Mesodermal cell (in vitro differentiated cells): ENCODE data around the gene SNRNP35.
"Not testable (repeated sequence)": the region's sequence is repeated elsewhere in the genome, so short reads cannot be mapped to it uniquely, and the experiment has no call there.

Experiments used
- H3K27ac ChIP-seq: 2 replicates; pipeline ENCODE4 v1.7.0; 2013; ENCODE audit warnings: mild to moderate bottlenecking, low read depth, low read length, moderate library complexity; ENCODE audit not compliant: severe bottlenecking
- H3K36me3 ChIP-seq: 2 replicates; pipeline ENCODE4 v1.7.1; 2013; ENCODE audit warnings: mild to moderate bottlenecking, low read length, moderate library complexity; ENCODE audit not compliant: control insufficient read depth, insufficient read depth
- H3K4me1 ChIP-seq: one replicate; pipeline ENCODE4 v1.7.1; 2013; ENCODE audit warnings: mild to moderate bottlenecking, low read length; ENCODE audit not compliant: insufficient read depth, control insufficient read depth, poor library complexity, severe bottlenecking
- H3K4me3 ChIP-seq: 2 replicates; pipeline ENCODE4 v1.7.0; 2013; ENCODE audit warnings: low read length, control low read depth, mild to moderate bottlenecking; ENCODE audit not compliant: insufficient read depth, poor library complexity, severe bottlenecking; ENCODE audit errors: extremely low read depth
- H3K9me3 ChIP-seq: 2 replicates; pipeline ENCODE4 v1.7.1; 2013; ENCODE audit warnings: mild to moderate bottlenecking, low read length, moderate library complexity; ENCODE audit not compliant: control insufficient read depth
- WGBS, 2 experiments: methylation state at CpG; one replicate each; pipeline ENCODE4 v1.1.5; 2013; ENCODE audit warnings: missing lambda C conversion rate in 2 of 2; ENCODE audit not compliant: insufficient coverage in 2 of 2; 5-methylcytosine and 5-hydroxymethylcytosine counted together

SNRNP35 gene

DNA sequence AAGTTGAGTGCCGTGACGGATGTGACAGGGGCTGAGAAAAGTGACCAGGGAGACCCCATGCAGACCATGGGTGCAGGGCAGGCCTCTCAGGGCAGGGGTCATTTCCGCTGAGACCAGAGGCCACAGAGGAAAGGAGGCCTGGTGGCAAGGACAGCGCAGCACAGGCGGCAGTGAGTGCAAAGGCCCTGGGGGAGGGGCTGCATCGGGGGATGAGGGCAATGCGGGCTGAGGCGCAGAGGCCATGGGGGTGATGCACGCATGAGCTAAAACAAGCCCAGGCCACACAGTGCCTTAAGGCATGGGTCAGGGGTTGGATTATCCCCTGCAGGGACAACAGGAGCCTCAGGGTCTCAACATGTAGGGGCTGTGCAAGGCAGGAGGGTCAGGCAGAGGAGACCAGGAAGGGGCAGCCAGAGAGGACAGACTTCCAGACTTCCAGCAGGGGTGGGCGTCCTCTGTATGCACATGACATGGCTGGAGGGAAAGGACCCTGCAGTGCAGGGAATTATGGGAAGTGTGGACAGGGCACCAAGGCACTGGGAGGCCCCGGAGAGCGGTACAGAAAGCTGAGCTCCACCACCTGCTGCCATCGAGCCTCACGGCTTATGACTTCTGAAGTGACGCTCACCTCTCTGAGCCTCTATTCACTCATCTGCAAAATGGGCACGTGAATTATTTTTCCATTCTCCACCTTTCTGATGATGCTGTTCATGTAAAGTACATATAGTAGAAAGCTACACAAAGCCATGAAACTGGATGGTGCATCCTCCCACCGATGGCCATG, 48.3 kb downstream of the SNRNP35 start:
- WGBS, 2 experiments, result 96% methylated on average over 14 to 16 of the region's 17 CpGs
- Histone ChIP-seq H3K27ac (no peak overlapping the region), H3K4me1 (no peaks in the 10 kb centered on the region), H3K36me3 (peaks cover 16% of the 10 kb centered on the region), H3K4me3 (no peak overlapping the region), H3K9me3 (no peaks in the 10 kb centered on the region)

GRCh38 chr12:123506843-123507236, 48.9 kb downstream of the SNRNP35 start:
- 93 to 94% methylated on average over 4 to 5 of the region's 6 CpGs for WGBS, 2 experiments
- H3K36me3 ChIP-seq, result peaks cover 21% of the 10 kb centered on the region
- no peaks in the 10 kb centered on the region for H3K4me1 ChIP-seq
- H3K9me3 ChIP-seq, result no peaks in the 10 kb centered on the region
- H3K27ac ChIP-seq, result no peak overlapping the region
- no peak overlapping the region for H3K4me3 ChIP-seq

DNA sequence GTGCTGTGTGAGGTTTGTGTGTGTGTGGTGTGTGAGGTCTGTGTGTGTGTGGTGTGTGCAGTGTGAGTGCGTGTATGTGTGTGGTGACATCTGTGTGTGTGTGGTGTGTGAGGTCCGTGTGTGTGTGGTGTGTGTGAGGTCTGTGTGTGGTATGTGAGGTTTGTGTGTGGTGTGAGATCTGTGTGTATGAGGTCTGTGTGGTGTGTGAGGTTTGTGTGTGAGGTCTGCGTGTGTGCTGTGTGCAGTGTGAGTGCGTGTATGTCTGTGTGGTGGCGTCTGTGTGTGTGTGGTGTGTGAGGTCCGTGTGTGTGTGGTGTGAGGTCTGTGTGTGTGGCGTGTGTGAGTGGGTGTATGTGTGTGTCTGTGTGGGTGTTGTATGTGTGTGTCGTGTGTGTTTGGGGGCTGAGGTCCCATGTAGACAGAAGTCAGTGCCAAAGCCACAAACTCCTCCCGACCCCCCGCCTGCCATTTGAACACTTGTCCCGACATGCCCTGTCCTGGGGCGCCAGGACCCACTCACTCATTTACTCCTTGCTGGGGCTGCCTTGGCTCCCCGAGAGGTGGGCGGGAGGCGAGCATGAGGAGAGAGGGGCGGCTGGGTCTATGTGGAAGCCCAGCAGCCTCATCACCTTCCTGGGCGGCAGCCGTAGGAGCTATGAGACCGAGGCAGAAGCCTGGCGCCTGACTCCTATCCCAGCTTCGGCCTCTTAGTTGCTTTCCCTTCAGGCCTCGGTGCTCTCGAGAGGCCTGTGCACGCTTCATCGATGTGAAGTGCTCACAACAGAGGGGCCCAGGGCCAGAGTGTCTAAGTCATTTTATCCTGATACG, 55.1 kb downstream of the SNRNP35 start:
- WGBS, 2 experiments, result 90 to 94% methylated on average over 26 of the region's 26 CpGs
- Histone ChIP-seq H3K36me3 (peaks cover 52% of the 10 kb centered on the region), H3K4me3 (no peak overlapping the region), H3K9me3 (no peaks in the 10 kb centered on the region), H3K4me1 (peaks cover 3% of the 10 kb centered on the region), H3K27ac (peak overlapping the region; percentile 72)

DNA sequence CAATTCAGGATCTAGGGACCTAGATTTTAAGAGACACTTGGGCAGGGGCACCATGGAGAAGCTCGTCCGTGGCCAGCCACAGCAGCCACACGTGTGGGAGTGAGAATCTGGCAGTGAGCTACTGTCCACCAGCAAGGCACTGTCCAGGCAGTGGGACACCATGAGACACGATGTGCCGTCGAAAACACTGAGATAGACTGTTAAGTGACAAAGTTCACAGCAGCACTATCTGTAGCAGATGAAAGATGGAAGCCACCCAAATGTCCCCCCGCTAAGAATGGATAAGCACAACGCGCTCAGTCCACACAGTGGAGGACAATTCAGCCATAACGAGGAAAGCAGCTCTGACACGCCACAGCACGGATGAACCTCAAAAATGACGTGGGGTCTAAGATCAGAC, 55.9 kb downstream of the SNRNP35 start:
- Histone ChIP-seq H3K27ac (peak overlapping the region; percentile 72), H3K36me3 (peaks cover 55% of the 10 kb centered on the region), H3K4me3 (no peak overlapping the region), H3K4me1 (peaks cover 6% of the 10 kb centered on the region), H3K9me3 (no peaks in the 10 kb centered on the region)
- WGBS, 2 experiments, result 96% methylated on average over 13 of the region's 13 CpGs

GRCh38 chr12:123514582-123515221, 56.8 kb downstream of the SNRNP35 start:
- H3K27ac ChIP-seq, H3K9me3 ChIP-seq, H3K4me3 ChIP-seq: not testable (repeated sequence)
- WGBS, 2 experiments, result no CpG with 5 or more reads among the region's 1 CpG
- Histone ChIP-seq H3K36me3 (peaks cover 60% of the 10 kb centered on the region), H3K4me1 (peaks cover 15% of the 10 kb centered on the region)

DNA sequence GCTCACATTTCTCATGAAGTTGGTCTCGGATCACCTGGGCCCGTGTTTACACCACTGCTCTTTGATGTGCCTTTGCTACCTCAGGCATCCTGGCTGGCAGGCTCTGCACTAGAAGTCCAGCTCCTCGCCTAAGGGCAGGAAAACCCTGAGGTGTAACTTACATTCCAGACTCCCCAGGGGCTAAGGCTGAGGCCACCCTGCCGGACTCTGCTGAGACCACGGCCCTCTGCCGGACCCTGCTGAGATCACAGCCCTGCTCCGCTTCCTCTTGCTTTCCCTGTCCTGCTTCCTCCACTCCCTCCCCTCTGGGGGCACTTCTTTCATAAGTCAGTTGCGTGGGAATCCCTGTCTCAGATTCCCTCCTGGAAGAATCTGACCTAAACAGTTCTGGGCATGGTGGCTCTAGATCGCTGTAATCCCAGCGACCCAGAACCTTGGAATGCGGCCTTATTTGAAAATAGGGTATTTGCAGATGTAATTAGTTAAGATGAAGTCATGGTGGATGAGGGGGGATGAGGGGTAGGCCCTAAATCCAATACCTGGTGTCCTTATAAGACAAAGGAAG, 58.4 kb downstream of the SNRNP35 start:
- 68 to 85% methylated on average over 8 to 11 of the region's 11 CpGs for WGBS, 2 experiments
- Histone ChIP-seq H3K4me1 (peaks cover 19% of the 10 kb centered on the region), H3K36me3 (peaks cover 70% of the 10 kb centered on the region), H3K27ac (no peak overlapping the region), H3K4me3 (no peak overlapping the region), H3K9me3 (no peaks in the 10 kb centered on the region)
